Skeletal muscle satellite cell (primary cell): ENCODE measurements around the gene UPF3B.
"Not testable (repeated sequence)": the region's sequence is repeated elsewhere in the genome, so short reads cannot be mapped to it uniquely, and the experiment has no call there.

Source experiments
- H3K27me3 ChIP-seq: 2 replicates; pipeline ENCODE4 v1.7.0; 2013; ENCODE audit warnings: low read length; ENCODE audit not compliant: control insufficient read depth, insufficient read depth
- H3K36me3 ChIP-seq: 2 replicates; pipeline ENCODE4 v1.7.0; 2013; ENCODE audit warnings: mild to moderate bottlenecking, control low read depth, low read length; ENCODE audit not compliant: insufficient read depth
- H3K4me1 ChIP-seq: 2 replicates; pipeline ENCODE4 v1.7.0; 2013; ENCODE audit warnings: low read length; ENCODE audit not compliant: control insufficient read depth, insufficient read depth
- H3K4me2 ChIP-seq: 2 replicates; pipeline ENCODE4 v1.7.0; 2013; ENCODE audit warnings: mild to moderate bottlenecking, low read length
- H3K4me3 ChIP-seq: 2 replicates; pipeline ENCODE4 v1.7.0; 2013; ENCODE audit warnings: low read length
- H3K9ac ChIP-seq: 2 replicates; pipeline ENCODE4 v1.7.0; 2013; ENCODE audit warnings: mild to moderate bottlenecking, low read depth, low read length, moderate library complexity
- H3K9me3 ChIP-seq: replicated peaks from 2 replicates; pipeline ENCODE4 v1.7.0; 2013; ENCODE audit warnings: mild to moderate bottlenecking, control low read depth, low read length

The UPF3B gene

DNA sequence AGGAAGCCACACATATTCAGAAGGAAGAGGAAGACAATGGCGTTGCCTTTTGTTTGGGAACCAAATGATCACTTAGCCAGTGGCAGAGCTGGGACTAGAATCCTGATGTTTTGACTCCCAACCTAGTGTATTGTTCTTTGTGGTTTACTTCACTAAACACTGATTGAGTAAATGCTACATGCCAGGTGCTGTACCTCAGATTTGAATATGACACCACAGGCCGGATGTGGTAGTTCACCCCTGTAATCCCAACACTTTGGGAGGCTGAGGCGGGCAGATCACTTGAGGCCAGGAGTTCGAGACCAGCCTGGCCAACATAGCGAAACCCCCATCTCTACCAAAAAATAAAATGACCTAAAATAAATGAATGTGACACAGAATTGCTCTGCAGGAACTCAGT lies 27.3 kb upstream of the UPF3B start:
- no peaks in the 10 kb centered on the region for H3K36me3 ChIP-seq
- no peaks in the 10 kb centered on the region for H3K9me3 ChIP-seq
- H3K9ac ChIP-seq, result no peak overlapping the region
- no peak overlapping the region for H3K4me3 ChIP-seq
- no peaks in the 10 kb centered on the region for H3K4me1 ChIP-seq
- H3K27me3 ChIP-seq, result no peaks in the 10 kb centered on the region
- H3K4me2 ChIP-seq, result no peak overlapping the region

DNA sequence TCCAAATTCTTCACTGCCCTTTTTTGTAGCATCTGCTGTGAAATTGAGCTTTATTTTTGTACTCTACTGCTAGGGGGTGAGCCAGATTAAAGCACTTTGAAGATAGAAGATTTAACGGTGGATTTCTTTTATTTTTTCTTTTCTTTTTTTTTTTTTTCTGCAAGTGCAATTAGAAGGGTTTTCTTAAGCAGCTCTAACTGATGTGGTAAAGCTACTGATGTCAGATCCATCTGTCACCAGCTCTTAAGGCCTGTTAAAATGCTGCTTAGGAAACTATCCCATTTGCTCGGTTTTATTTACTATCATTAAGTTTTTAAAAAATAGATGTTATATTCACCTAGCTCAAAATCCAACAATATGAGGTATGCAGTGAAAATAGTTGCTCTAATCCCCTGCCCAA lies 26.0 kb upstream of the UPF3B start:
- Histone ChIP-seq H3K27me3 (no peaks in the 10 kb centered on the region), H3K36me3 (no peaks in the 10 kb centered on the region), H3K4me1 (no peaks in the 10 kb centered on the region), H3K4me3 (no peak overlapping the region), H3K4me2 (no peak overlapping the region), H3K9ac (no peak overlapping the region), H3K9me3 (no peaks in the 10 kb centered on the region)

DNA sequence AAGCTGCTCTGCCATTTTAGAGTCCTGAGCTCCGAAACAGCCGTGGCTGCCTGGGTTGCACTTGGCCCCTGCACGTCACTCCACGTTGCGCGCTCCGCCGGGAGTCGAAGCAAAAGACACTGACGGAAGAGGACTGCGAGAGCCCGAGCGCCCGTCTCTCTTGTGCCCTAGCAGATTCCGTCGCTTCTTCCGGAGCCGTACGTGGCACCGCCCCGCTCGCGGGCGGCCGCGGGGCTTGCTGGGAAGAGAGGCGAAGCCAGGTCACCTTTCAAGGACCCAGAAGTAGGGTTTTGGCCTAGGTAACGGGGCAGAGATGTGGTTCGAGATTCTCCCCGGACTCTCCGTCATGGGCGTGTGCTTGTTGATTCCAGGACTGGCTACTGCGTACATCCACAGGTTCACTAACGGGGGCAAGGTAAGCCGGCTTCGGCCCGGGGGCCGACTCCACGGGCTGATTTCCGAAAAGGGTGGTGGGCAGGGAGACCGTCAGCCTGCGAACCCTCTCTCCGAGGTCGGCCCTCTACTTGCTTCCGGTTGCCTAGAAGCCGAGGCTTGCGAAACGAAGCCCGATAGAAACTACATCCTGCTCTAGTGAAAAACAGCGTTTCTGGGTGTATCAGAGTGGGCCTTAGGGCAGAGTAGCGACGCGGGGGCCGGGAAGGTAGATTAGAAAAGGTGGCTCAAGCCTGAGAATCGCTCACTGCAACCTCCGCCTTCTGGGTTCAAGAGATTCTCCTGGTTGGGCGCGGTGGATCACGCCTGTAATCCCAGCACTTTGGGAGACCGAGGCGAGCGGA lies 19.0 kb upstream of the UPF3B start, which contains the start of the genes NDUFA1 and RNF113A:
Gene NDUFA1 (plus strand): TSS at position 234 of the 797 bp plus-strand sequence. CDS start 80 bp downstream, at position 314.
Gene RNF113A (minus strand): TSS at position 135 of the 797 bp plus-strand sequence. CDS start 120 bp downstream, at position 15.
- Histone ChIP-seq H3K4me1 (no peaks in the 10 kb centered on the region), H3K4me3 (peak within 1 kb of the TSS; percentile 94), H3K9me3 (no peaks in the 10 kb centered on the region), H3K4me2 (peak within 1 kb of the TSS; percentile 91), H3K36me3 (no peaks in the 10 kb centered on the region), H3K27me3 (no peaks in the 10 kb centered on the region), H3K9ac (peak within 1 kb of the TSS; percentile 100)

DNA sequence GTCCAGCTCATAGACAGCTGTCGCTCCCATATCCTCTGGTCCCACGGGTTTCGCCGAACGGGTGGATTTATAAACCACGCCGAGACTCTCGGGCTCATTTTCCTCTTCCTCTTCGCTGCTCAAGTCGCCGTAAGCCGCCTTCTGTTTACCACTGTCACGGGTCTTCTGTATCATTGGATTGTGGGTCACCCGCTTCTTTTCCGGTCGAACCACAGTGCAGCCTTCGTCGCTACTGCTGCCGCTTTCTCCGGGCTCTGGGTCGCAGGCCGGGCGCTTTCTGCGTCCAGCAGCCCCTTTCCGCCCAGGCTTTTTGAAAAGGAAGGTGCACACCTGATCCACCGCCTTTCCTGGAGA lies 18.5 kb upstream of the UPF3B start:
- peak overlapping the region; percentile 100 for H3K9ac ChIP-seq
- H3K4me2 ChIP-seq, result peak overlapping the region; percentile 91
- H3K4me1 ChIP-seq, result no peaks in the 10 kb centered on the region
- no peaks in the 10 kb centered on the region for H3K9me3 ChIP-seq
- H3K4me3 ChIP-seq, result peak overlapping the region; percentile 94
- H3K36me3 ChIP-seq, result no peaks in the 10 kb centered on the region
- H3K27me3 ChIP-seq, result no peaks in the 10 kb centered on the region

DNA sequence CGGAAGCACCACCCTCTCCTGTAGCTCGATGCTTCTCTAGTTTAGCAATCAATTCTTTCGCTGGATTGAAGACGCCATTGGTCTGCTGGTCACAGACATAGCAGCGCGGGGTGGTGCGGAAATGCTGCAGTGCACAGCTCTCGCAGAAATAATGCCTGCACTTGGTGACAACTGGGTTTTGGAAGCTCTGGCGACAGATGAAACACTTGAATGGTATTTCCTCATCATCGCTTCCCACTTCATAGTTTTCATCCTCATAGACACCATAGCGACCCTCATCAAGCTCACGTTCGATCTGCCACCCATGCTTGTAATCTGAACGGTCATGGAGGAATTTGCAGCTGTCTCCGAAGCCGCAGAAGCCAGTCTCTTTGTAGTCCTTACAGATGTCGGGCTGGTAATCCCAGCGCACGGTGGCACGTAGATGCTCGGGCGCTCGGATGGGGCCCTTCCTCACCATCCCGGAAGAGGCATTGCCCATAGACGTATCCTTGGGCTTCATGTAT lies 17.9 kb upstream of the UPF3B start:
- Histone ChIP-seq H3K4me3 (peak overlapping the region; percentile 94), H3K9me3 (no peaks in the 10 kb centered on the region)

DNA sequence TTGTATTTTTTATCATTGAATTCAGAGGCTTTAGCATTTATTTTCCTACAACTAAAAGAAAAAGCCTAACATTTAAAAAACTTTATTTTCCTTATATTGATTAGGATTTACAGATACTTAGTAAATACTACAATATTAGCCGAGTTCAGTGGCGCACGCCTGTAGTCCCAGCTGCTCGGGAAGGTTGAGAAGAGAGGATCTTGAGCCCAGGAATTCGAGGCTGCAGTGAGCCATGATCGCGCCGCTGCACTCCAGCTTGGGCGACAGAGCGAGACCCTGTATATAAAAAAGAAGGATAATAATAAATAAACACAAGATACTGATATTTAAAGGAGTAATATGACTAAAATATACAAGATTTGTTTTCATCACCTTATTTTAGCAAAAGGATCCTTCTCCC lies 681 bp upstream of the UPF3B start:
- H3K4me3 ChIP-seq, result peak overlapping the region; percentile 69
- peak overlapping the region; percentile 79 for H3K9ac ChIP-seq
- peak overlapping the region; percentile 83 for H3K4me2 ChIP-seq
- H3K27me3 ChIP-seq, result no peaks in the 10 kb centered on the region
- H3K4me1 ChIP-seq, result no peaks in the 10 kb centered on the region
- H3K36me3 ChIP-seq, result peaks cover 3% of the 10 kb centered on the region
- H3K9me3 ChIP-seq, result no peaks in the 10 kb centered on the region

More for the DNA sequence above, 17.9 kb upstream of the UPF3B start:
- H3K27me3 ChIP-seq, result no peaks in the 10 kb centered on the region
- peak overlapping the region; percentile 100 for H3K9ac ChIP-seq
- no peaks in the 10 kb centered on the region for H3K36me3 ChIP-seq
- H3K4me2 ChIP-seq, result peak overlapping the region; percentile 91
- no peaks in the 10 kb centered on the region for H3K4me1 ChIP-seq

DNA sequence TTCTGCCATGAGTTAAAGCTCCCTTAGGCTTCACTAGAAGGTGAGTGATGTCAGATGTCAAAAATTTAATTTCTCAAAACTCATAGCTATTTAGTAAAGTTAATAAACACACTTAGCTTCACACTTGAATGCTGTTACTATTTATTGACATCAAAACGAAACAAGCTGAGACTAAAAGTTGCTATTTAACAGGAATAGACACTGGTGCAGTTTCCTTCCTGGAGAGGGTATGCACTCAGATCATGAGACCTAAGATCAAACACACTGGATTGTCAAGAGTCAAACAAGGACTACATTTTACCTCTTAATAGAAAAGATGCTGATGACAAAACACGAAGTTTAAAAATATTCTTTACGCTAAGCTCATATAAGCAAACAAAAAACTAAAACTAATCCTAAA lies 18.9 kb downstream of the UPF3B start:
- Histone ChIP-seq H3K9ac (no peak overlapping the region), H3K4me2 (no peak overlapping the region), H3K4me3 (no peak overlapping the region), H3K4me1 (no peaks in the 10 kb centered on the region), H3K36me3 (peaks cover 5% of the 10 kb centered on the region), H3K27me3 (no peaks in the 10 kb centered on the region), H3K9me3 (no peaks in the 10 kb centered on the region)

DNA sequence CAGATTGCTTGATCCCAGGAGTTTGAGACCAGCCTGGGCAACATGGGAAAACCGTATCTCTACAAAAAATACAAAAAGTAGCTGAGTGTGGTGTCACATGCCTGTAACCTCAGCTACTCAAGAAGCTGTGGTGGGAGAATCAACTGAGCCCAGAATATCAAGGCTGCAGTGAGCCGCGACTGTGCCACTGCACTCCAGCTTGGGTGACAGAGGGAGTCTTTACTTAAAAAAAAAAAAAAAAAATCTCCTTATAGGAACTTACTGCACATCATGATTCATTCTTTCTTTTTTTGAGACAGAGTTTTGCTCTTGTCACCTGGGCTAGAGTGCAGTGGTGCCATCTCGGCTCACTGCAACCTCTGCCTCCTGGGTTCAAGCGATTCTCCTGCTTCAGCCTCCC lies 24.3 kb downstream of the UPF3B start:
- Histone ChIP-seq H3K27me3 (no peaks in the 10 kb centered on the region), H3K4me3 (no peak overlapping the region), H3K4me2 (no peak overlapping the region), H3K36me3 (no peaks in the 10 kb centered on the region), H3K9ac (no peak overlapping the region), H3K9me3 (no peaks in the 10 kb centered on the region), H3K4me1 (peaks cover 5% of the 10 kb centered on the region)

DNA sequence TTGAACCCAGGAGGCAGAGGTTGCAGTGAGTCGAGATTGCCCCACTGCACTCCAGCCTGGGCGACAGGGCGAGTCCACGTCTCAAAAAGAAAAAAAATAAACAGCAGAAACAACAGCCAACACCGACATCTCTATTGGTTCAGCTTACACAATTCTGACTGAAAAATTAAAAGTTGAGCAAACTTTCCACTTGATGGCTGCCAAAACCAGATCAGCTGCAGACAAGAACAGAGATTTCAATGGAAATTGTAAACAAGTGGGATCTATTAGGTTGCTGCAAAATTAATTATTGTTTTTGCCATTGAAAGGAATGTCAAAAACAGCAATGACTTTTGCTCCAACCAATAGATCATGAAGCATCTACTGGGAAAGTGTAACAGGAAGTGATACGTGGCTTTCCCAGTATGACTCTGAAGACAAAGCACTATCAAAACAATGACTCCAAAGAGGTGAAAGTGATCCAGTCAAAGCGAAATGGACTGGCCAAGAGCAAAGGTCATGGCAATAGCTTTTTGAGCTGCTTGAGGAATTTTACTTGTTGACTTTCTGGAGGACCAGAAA lies 26.3 kb downstream of the UPF3B start:
- H3K36me3 ChIP-seq, result no peaks in the 10 kb centered on the region
- no peak overlapping the region for H3K9ac ChIP-seq
- H3K4me3 ChIP-seq, result no peak overlapping the region
- no peak overlapping the region for H3K4me2 ChIP-seq
- peaks cover 5% of the 10 kb centered on the region for H3K4me1 ChIP-seq
- no peaks in the 10 kb centered on the region for H3K27me3 ChIP-seq
- H3K9me3 ChIP-seq, result no peaks in the 10 kb centered on the region

- H3K9ac ChIP-seq, H3K4me3 ChIP-seq, H3K9me3 ChIP-seq, H3K4me1 ChIP-seq, H3K36me3 ChIP-seq, H3K27me3 ChIP-seq, H3K4me2 ChIP-seq: not testable (repeated sequence)
Measured at GRCh38 chrX:119824221-119824620, 28.5 kb downstream of the UPF3B start.

DNA sequence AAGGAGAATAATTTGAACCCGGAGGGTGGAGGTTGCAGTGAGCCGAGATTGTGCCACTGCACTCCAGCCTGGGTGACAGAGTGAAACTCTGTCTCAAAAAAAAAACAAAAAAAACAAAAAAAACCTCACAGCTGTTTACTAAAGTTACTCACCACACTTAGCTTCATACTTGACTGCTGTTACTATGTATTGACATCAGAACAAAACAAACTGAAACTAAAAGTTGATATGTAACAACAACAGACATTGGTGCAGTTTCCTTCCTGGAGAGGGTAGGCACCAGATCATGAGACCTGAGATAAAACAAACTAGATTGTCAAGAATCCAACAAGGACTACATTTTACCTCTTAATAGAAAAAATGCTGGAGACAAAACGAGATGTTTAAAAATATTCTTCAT lies 31.1 kb downstream of the UPF3B start:
- H3K9ac ChIP-seq, H3K36me3 ChIP-seq, H3K4me1 ChIP-seq, H3K4me3 ChIP-seq, H3K27me3 ChIP-seq, H3K4me2 ChIP-seq, H3K9me3 ChIP-seq: not testable (repeated sequence)
